Neural cell (in vitro differentiated cells): ENCODE measurements around the gene ZDHHC21. TPM values are rescaled to one million over a fixed set of nuclear protein-coding genes. Genes with fewer than 3 reads are reported as not detected.

Experiments used
- H2AFZ ChIP-seq: fragments of 200-600, 300-800 bp; sonication (generic), shearing (Covaris generic); 2 replicates; pipeline ENCODE4 v1.6.0; 2014; ENCODE audit warnings: low read depth, mild to moderate bottlenecking, antibody characterized with exemption, low read length, moderate library complexity
- H3F3A ChIP-seq: fragments of 200-600 bp; shearing (Covaris generic); 2 replicates; pipeline ENCODE4 v1.6.1; 2016; ENCODE audit warnings: mild to moderate bottlenecking, moderate library complexity, mixed read lengths, antibody characterized with exemption, low read length; ENCODE audit not compliant: insufficient read depth, poor library complexity, severe bottlenecking
- H3K27ac ChIP-seq: fragments of 200-600, 300-800 bp; sonication (generic), shearing (Covaris generic); 2 replicates; pipeline ENCODE4 v1.5.1; 2014; ENCODE audit warnings: mild to moderate bottlenecking, low read length, moderate library complexity
- H3K27me3 ChIP-seq: fragments of 300-800, 200-600 bp; sonication (generic), shearing (Covaris generic); 2 replicates; pipeline ENCODE4 v1.6.0; 2014; ENCODE audit warnings: mild to moderate bottlenecking, low read depth, low read length, moderate library complexity; ENCODE audit not compliant: insufficient read depth
- H3K36me3 ChIP-seq: fragments of 300-800, 200-600 bp; sonication (generic), shearing (Covaris generic); 2 replicates; pipeline ENCODE4 v1.5.1; 2014; ENCODE audit warnings: mild to moderate bottlenecking, antibody characterized with exemption, low read length, moderate library complexity; ENCODE audit not compliant: insufficient read depth
- H3K4me2 ChIP-seq: fragments of 300-800, 200-600 bp; sonication (generic), shearing (Covaris generic); 2 replicates; pipeline ENCODE4 v1.6.0; 2014; ENCODE audit warnings: mild to moderate bottlenecking, low read length
- H3K4me3 ChIP-seq: fragments of 300-800, 200-600 bp; sonication (generic), shearing (Covaris generic); 2 replicates; pipeline ENCODE4 v1.5.1; 2014; ENCODE audit warnings: mild to moderate bottlenecking, low read length, moderate library complexity
- H3K79me2 ChIP-seq: fragments of 200-600 bp; shearing (Covaris generic); replicated peaks from 2 replicates; pipeline ENCODE4 v1.6.0; 2014; ENCODE audit warnings: mild to moderate bottlenecking, low read length, moderate library complexity; ENCODE audit not compliant: insufficient read depth
- H3K9ac ChIP-seq: fragments of 300-800, 200-600 bp; sonication (generic), shearing (Covaris generic); 2 replicates; pipeline ENCODE4 v1.6.1; 2016; ENCODE audit warnings: mild to moderate bottlenecking, low read length, mixed read lengths
- H3K9me2 ChIP-seq: fragments of 200-600 bp; shearing (Covaris generic); 2 replicates; pipeline ENCODE4 v1.6.1; 2016; ENCODE audit warnings: mild to moderate bottlenecking, low read length, mixed read lengths; ENCODE audit not compliant: insufficient read depth
- H3K9me3 ChIP-seq: fragments of 200-600, 300-800 bp; sonication (generic), shearing (Covaris generic); 2 replicates; pipeline ENCODE4 v1.6.1; 2016; ENCODE audit warnings: mild to moderate bottlenecking, mixed run types, low read length, moderate library complexity, mixed read lengths
- H4K20me1 ChIP-seq: fragments of 200-600 bp; shearing (Covaris generic); 2 replicates; pipeline ENCODE4 v1.6.1; 2016; ENCODE audit warnings: mild to moderate bottlenecking, mixed run types; ENCODE audit not compliant: insufficient read depth
- EP300 ChIP-seq: fragments of 450-650 bp; conservative IDR thresholded peaks from 2 replicates; pipeline ENCODE4 v1.6.1; 2014; ENCODE audit warnings: antibody characterized with exemption, mild to moderate bottlenecking, moderate library complexity; ENCODE audit not compliant: poor library complexity, severe bottlenecking
- EZH2 ChIP-seq: fragments of 200-600, 300-800 bp; shearing (Covaris generic), sonication (generic); IDR thresholded peaks from 2 replicates; pipeline ENCODE4 v1.6.1; 2014; ENCODE audit warnings: antibody characterized with exemption, low read length, borderline replicate concordance, mild to moderate bottlenecking; ENCODE audit not compliant: insufficient read depth, poor library complexity, severe bottlenecking
- MXI1 ChIP-seq: fragments of 450-650 bp; conservative IDR thresholded peaks from 2 replicates; pipeline ENCODE4 v1.6.1; 2014; ENCODE audit warnings: antibody characterized with exemption, mild to moderate bottlenecking; ENCODE audit not compliant: poor library complexity, severe bottlenecking
- POLR2AphosphoS5 ChIP-seq: IDR thresholded peaks from 2 replicates; pipeline ENCODE4 v1.6.1; 2012
- RAD21 ChIP-seq: fragments of 450-650 bp; conservative IDR thresholded peaks from 2 replicates; pipeline ENCODE4 v1.6.1; 2014; ENCODE audit warnings: antibody characterized with exemption, mild to moderate bottlenecking, moderate library complexity
- SMC3 ChIP-seq: fragments of 450-650 bp; conservative IDR thresholded peaks from 2 replicates; pipeline ENCODE4 v1.6.1; 2014; ENCODE audit warnings: antibody characterized with exemption, mild to moderate bottlenecking, moderate library complexity; ENCODE audit not compliant: poor library complexity
- TAF1 ChIP-seq: IDR thresholded peaks from 2 replicates; pipeline ENCODE4 v1.6.1; 2012; ENCODE audit warnings: low read depth
- polyA plus RNA-seq: library from polyadenylated mRNA; depleted of rRNA; stranded (reverse); fragments of >200 nt; gene quantifications from 2 replicates; pipeline ENCODE4 v1.2.3, GENCODE V29; 2014
- TF ChIP-seq, protein P1 (sequence below): IDR thresholded peaks from 2 replicates; pipeline ENCODE4 v1.6.1; 2012; ENCODE audit warnings: borderline replicate concordance
- TF ChIP-seq, protein P2 (sequence below): fragments of 450-650 bp; IDR thresholded peaks from 2 replicates; pipeline ENCODE4 v1.5.1; 2014; ENCODE audit warnings: antibody characterized with exemption, mild to moderate bottlenecking, moderate library complexity; ENCODE audit not compliant: poor library complexity, severe bottlenecking

The ZDHHC21 gene
- polyA plus RNA-seq, 1 donor from 2014 or later = 19.8 TPM

DNA sequence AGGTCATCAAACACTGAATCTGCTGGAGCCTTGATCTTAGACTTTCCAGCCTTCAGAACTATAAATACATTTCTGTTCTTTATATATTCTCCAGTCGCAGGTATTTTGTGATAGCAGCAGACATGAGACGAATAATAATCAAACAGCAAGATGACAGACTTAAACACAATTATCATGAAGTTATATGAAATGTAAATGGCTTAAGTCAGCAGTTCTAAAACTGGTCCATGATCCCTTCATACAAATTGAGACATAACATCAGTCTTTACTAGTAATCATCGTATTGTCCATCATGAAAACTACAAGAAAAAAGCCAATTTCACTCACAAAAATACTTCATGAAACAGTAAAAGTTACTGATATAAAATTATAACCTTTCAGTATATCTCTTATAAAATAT lies 101.8 kb downstream of the ZDHHC21 start:
- no peak overlapping the region for H3K4me2 ChIP-seq
- H3K9me2 ChIP-seq = no peaks in the 10 kb centered on the region
- H3K79me2 ChIP-seq = no peaks in the 10 kb centered on the region
- no peaks in the 10 kb centered on the region for H3K36me3 ChIP-seq
- no peak overlapping the region for H2AFZ ChIP-seq
- no peak overlapping the region for H3K9ac ChIP-seq
- no peaks in the 10 kb centered on the region for H3F3A ChIP-seq
- H3K27me3 ChIP-seq = no peaks in the 10 kb centered on the region
- H3K27ac ChIP-seq = no peak overlapping the region
- no peak overlapping the region for H3K4me3 ChIP-seq
- no peaks in the 10 kb centered on the region for H4K20me1 ChIP-seq
- H3K9me3 ChIP-seq = peaks cover 8% of the 10 kb centered on the region
- TF ChIP-seq, protein P1, sequence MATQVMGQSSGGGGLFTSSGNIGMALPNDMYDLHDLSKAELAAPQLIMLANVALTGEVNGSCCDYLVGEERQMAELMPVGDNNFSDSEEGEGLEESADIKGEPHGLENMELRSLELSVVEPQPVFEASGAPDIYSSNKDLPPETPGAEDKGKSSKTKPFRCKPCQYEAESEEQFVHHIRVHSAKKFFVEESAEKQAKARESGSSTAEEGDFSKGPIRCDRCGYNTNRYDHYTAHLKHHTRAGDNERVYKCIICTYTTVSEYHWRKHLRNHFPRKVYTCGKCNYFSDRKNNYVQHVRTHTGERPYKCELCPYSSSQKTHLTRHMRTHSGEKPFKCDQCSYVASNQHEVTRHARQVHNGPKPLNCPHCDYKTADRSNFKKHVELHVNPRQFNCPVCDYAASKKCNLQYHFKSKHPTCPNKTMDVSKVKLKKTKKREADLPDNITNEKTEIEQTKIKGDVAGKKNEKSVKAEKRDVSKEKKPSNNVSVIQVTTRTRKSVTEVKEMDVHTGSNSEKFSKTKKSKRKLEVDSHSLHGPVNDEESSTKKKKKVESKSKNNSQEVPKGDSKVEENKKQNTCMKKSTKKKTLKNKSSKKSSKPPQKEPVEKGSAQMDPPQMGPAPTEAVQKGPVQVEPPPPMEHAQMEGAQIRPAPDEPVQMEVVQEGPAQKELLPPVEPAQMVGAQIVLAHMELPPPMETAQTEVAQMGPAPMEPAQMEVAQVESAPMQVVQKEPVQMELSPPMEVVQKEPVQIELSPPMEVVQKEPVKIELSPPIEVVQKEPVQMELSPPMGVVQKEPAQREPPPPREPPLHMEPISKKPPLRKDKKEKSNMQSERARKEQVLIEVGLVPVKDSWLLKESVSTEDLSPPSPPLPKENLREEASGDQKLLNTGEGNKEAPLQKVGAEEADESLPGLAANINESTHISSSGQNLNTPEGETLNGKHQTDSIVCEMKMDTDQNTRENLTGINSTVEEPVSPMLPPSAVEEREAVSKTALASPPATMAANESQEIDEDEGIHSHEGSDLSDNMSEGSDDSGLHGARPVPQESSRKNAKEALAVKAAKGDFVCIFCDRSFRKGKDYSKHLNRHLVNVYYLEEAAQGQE = no peak
- no peak for TF ChIP-seq SMC3

- Histone ChIP-seq H3K36me3 (no peaks in the 10 kb centered on the region), H3K9me3 (no peaks in the 10 kb centered on the region), H3K27ac (no peak overlapping the region), H3K4me3 (no peak overlapping the region), H3K9ac (no peak overlapping the region), H3K27me3 (no peaks in the 10 kb centered on the region), H3K79me2 (no peaks in the 10 kb centered on the region), H2AFZ (no peak overlapping the region), H3K4me2 (no peak overlapping the region), H3F3A (no peaks in the 10 kb centered on the region), H4K20me1 (no peaks in the 10 kb centered on the region), H3K9me2 (no peaks in the 10 kb centered on the region)
- TF ChIP-seq POLR2AphosphoS5 = no peak
- TF ChIP-seq, protein P1 = no peak
- no peak for TF ChIP-seq MXI1
- no peak for TF ChIP-seq EZH2
- no peak for TF ChIP-seq TAF1
- TF ChIP-seq SMC3 = no peak
- no peak for TF ChIP-seq EP300
- TF ChIP-seq, protein P2, sequence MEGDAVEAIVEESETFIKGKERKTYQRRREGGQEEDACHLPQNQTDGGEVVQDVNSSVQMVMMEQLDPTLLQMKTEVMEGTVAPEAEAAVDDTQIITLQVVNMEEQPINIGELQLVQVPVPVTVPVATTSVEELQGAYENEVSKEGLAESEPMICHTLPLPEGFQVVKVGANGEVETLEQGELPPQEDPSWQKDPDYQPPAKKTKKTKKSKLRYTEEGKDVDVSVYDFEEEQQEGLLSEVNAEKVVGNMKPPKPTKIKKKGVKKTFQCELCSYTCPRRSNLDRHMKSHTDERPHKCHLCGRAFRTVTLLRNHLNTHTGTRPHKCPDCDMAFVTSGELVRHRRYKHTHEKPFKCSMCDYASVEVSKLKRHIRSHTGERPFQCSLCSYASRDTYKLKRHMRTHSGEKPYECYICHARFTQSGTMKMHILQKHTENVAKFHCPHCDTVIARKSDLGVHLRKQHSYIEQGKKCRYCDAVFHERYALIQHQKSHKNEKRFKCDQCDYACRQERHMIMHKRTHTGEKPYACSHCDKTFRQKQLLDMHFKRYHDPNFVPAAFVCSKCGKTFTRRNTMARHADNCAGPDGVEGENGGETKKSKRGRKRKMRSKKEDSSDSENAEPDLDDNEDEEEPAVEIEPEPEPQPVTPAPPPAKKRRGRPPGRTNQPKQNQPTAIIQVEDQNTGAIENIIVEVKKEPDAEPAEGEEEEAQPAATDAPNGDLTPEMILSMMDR = no peak
- TF ChIP-seq RAD21 = no peak
Observed at GRCh38 chr9:14585730-14586473, 107.3 kb downstream of the ZDHHC21 start.
